ENCODE data around the gene ADGRG3.
"Not testable (repeated sequence)": the region's sequence is repeated elsewhere in the genome, so short reads cannot be mapped to it uniquely, and the experiment has no call there.

DNA sequence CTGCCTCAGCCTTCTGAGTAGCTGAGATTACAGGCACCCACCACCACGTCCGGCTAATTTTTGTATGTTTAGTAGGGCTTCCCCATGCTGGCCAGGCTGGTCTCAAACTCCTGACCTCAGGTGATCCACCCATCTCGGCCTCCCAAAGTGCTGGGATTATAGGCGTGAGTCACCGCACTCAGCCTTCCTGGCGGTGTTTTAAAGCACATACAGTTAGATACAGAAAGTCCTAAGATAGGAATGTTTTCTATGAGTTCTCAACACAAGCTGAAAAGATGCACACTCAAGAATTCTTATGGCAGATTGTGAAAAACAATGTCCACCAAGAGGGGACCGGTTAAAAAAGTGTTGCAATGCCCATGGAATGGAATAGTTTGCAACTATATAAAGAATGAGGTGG is 3.3 kb downstream of the ADGRG3 start:
- not testable (repeated sequence) for TF ChIP-seq EZH2 (IDR thresholded peaks at IDR 0.05; ENCODE audit: low read depth, unreplicated experiment); CTCF (conservative IDR thresholded peaks at IDR 0.05; ENCODE audit: low read depth in 2 of 2); REST (IDR thresholded peaks at IDR 0.05; ENCODE audit: unreplicated experiment); ZNF462 (CRISPR knock-in tag; IDR thresholded peaks at IDR 0.05); ETS1 (IDR thresholded peaks at IDR 0.05); EZH2phosphoT487 (IDR thresholded peaks at IDR 0.05; ENCODE audit: unreplicated experiment); ZNF331 (CRISPR knock-in tag; IDR thresholded peaks at IDR 0.05; ENCODE audit: low read depth); ZNF114 (CRISPR knock-in tag; IDR thresholded peaks at IDR 0.05); POLR2AphosphoS5 (IDR thresholded peaks at IDR 0.05; ENCODE audit: low read depth); CREB1 (CRISPR knock-in tag; IDR thresholded peaks at IDR 0.05; ENCODE audit: low read depth)

All from GM23338 (cell line).